GM21390 (cell line): ENCODE results near the gene CTIF.

Experiments
- ATAC-seq: cut with Tn5 transposase; IDR thresholded peaks from one replicate; pipeline ENCODE4 v1.9.1; 2021; ENCODE audit not compliant: unreplicated experiment

CTIF gene

DNA sequence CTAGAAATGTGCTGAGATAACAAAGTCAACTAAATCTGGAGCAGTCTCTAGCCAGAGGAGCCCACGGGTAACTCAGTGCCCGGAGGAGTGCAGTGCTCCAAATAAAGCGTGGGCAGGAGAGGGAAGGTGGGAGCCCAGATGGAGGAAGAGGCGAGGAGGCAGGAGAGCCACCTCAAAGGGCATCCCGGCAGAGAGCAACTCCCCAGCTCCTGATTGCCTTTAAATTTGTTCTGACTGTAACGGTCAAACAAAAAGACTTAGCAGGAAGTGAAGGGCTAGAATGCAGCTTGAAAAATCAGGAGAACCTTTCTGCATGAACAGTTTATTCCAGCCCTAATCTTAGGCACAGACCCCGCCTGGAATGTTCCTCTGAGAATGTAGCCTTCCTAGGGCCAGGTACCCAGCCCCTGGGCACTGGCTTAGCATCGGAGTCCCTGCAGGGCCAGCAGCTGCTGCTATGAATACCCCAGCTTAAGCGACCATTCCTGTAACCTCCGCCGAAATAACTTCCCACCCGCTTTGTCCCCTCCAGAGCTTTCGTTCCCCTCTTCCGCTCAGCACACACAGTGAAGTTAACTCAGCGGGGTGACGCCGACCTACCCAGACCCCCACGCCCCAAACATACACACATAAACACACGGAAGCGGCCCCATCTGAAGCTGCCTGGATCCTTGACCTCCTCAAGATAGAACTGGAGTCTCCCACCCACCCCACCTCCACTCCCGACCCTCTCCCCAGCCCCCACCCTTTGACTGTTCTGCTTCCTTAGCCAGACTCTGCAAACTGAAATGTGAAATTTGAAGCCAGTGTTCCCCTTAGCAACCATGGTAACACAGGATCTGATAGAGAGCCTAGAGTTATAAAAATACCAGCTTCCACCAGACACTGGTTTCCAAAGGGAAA is 288.7 kb downstream of the CTIF start:
- no peak for ATAC-seq

DNA sequence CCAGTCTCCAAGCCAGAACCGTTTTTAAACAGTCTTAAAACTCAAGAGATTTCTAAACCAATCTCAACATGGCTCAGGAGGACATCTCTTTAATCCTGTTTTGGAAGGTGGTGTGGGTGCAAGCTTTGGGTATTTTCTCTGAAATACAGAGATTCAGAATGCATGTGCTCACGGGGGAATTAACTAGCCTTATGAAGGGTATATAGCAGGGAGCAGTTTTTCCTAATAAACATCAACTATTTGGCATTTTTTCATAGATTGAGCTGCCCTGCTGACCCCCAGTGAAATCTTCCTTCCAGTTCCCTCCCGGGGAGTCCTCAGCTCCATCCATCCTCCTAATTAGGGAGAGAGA is 289.3 kb downstream of the CTIF start:
- no peak for ATAC-seq

DNA sequence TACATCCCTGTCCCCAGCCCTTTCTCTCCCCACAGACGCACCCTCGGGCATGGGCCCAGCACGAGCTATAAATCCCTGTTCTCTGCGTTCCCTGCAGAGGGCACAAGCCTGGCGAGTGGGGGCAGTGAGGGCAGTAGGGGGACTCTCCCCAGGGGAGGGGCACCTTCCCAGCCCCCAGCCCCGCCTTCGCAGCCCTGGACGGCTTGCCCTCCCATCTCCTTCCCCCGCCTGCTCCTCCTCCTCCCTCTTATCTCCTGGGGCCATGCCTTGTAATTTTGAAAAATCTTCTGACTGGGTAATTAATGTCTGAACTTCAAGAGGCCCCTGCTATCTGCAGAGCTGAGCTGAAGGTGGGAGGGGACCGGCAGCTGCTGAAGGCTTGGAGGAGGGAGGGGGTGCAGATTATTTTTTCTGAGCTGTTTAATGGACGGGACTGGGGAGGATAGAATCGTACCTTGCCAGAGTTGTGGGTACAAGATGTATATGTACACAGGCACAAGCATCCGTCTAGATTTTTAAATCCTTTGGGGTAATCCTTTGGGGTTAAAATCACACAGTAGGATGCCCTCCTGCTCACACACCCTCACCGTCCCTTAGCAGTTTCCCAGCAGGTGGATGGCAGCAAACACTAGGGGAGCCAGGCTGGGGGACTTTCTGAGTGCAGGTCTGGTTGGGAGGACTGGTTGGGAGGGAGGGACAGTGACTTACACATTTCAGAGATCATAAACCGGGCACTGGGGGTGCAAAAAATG is 290.0 kb downstream of the CTIF start:
- ATAC-seq: no peak

DNA sequence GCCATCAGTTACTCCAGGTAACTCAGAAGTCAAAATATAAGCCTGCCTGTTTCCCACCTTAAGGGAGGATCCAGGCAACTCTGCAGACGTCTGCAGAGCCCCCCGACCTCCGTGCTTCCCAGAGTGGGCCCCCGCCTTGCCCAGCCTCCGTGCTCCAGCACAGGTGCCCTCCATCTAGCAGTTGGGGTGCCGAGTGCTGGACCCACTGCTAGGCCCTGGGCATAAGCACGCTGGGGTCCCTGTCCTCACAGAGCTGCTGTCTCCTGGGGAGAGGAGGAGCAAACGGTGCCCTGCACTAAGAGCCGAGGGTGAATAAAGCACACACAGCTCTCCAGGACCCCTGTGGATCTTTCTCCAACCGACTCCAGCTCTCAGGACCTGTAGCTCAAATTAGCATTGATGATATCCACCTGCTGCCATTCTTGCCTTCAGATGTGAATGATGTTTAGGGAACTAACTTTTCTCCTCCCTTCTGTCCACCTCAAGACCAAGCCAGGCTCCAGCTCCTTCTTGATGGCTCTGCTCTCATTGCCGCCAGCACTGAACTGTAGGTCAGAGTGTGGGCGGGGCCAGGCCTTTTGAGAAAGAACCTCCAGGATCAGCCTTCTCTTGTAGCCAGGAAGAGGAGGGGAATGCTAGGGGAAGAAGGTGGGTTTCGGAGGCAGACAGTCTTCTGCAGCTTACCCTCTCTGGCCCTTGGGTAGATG is 290.8 kb downstream of the CTIF start:
- no peak for ATAC-seq

DNA sequence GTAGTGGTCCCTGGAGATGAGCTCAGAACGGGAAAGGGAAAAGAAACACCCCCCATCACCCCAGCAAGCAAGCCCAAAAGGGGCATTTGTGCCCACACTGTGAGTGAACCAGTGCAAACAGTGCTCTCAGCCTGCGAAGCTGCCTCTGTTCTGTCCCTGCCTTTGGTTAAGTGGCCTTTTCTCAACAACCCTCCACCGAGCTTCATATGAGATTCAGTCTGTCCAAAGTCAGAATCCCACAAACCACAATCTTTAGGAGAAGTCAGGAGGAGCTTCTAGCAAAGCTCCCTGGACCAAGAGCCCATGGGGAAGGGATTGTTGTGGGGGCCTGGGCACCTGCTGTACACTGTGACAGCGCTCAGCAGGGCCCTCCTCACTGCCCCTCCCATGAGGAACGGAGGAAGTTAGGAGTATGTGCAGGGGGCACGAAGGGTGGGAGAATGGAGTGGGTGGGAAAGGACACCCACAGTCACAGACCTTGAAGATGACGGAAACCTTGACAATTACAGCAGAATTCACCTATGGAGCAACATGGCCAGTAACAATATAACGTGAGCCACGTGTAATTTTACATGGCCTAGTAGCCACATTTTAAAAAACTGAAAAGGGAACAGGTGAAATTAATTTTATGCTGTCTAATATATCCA is 292.4 kb downstream of the CTIF start:
- ATAC-seq: no peak

DNA sequence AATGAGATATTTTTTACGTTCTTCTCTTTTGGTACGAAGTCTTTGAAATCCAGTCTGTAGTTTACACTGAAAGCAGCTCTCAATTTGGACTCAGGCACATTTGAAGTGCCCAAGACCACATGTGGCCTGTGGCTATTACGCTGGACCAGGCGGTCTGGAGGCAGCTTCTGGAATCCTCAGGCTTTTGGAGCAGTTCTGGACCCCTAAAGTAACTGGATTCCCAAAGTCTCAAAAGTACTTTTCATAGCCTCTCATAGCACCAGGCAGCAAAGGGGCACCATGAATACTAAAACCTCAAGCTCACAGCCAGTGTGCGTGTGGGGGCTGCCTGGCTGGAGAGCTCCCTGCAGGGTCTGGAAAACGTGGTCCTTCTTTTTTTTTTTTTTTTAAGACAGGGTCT is 293.0 kb downstream of the CTIF start:
- no peak for ATAC-seq

DNA sequence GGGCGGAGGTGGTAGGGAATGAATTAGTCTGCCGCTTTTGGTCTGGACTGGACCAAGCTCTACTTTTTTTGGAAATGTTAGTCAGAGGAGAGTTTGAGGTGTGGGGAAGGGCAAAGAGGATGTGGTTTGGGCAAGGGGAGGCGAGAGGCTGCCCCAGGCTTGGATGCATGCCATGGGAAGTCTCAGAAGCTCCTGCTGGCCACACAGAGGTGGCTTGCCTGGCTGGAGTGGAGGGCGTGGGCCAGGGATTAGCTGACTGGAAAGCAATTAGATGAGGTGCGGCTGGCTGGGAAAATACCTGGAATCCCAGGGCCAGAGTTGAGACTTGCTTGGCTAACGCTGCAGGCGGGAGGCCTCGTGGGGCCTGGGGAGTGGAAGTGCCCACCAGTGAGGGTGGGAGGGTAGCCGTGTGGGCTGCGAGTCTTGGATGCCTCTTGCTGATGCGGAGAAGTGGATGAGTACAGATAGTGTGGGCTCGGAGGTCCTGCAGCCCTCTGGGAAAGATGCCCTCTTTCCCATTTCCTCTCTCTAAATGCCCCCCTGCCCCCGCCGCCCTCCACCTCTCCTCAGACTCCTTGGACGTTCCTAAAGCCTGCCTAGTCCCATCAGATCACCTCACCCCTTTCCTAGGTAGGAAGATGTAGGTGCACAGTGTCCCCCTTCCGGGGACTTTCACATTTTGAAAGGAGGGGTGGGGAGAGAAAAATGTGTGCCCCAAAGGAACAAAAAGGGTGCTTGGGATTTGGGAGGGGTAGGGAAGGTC is 294.3 kb downstream of the CTIF start:
- no peak for ATAC-seq

DNA sequence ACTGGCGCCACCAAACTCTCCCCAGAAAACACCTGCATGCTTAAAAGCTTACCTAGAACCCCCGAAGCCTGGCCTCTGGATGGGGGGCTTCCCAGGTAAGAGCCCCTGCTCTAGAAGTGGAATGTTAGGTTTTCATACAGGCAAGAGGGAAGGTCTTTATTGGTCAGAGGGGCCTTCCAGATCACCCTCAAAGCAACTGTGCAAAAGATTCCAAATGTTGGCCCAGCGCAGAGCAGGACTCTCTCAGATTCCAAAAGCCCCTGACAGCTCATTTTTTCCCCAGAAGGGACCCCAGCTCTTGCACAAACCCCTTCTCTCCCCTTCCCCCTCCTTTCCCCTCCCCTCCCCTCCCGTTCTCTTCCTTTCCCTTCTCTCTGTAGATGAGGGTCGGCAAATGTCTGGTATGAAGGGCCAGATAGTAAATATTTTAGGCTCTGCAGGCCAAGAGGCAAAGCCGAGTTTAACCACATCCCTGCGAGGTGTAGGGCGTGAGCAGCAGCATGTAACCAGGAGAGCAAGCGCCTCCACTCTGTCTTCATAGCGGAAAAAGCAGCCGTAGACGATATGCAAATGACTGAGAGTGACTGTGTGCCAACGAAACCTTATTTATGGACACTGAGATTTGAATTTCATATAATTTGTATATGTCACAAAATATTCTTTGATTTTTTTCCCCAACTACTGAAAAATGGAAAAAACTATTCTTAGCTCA is 295.0 kb downstream of the CTIF start:
- ATAC-seq: peak; percentile 78

DNA sequence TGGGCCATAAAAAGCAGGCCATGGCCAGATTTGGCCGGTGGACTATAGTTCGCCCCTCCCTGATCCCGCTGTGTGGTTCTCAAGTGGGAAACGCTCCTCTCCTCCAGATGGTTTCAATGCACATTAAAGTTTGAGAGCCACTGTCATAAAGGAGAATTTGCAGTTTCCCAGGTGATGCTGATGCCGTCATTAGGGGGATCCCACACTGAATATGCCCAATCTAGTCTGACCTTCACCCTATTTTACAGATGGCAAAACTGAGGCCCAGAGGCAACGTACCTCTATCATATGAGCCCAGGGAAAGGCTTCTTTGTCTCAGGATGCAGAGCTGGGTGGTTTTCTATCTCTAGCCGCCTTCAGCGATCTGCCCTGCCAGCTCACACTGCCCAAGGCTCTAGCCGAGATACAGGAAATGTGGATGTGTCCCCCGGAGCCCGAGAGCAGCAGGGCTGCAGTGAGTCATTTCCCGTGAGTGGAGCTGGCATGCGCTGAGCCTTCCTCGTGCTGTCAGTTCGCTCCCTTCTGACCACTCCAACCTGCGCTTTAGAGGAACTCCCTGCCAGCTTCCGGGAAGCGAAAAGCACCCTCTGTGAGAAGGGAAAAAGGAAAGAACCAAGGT is 295.7 kb downstream of the CTIF start:
- peak; percentile 65 for ATAC-seq

DNA sequence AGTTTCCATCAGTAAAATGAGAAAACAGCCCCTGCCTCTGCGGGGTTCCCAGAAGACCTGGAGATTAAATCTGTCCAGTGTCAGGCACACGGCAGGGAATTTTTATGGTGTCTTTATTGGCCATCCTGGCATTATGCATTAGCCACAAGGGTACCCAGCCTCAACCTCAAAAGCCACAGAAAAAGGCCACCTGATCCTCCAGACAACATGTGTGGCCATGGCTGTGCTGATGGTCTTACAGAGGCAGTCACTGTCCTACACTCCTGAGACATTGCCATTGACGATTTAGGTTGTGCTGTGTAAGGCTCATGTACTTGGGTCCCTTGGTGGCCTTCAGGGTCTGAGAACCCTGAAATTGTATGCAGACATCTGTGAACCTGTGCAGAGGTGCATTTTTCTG is 296.3 kb downstream of the CTIF start:
- no peak for ATAC-seq

DNA sequence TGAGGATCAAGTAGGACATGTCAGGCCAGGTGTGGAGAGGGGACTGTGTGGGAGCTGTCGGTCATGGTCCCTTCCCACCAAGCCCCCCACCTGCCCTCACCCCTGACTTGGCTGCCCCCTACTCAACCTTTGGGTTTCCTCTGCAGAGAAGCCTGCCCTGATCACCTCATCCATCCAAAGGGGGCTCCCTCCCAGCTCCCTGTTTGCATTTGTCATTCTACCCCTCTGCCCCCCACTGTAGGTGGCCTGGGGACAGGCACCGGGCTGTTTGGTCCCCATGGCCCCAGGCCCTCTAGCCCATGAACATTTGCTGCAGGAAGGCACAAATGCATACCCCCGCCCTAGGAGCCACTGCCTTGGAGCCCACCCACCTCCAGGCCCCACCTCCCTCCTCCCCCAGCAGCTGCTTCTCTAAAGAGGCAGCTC is 296.9 kb downstream of the CTIF start:
- ATAC-seq: no peak

DNA sequence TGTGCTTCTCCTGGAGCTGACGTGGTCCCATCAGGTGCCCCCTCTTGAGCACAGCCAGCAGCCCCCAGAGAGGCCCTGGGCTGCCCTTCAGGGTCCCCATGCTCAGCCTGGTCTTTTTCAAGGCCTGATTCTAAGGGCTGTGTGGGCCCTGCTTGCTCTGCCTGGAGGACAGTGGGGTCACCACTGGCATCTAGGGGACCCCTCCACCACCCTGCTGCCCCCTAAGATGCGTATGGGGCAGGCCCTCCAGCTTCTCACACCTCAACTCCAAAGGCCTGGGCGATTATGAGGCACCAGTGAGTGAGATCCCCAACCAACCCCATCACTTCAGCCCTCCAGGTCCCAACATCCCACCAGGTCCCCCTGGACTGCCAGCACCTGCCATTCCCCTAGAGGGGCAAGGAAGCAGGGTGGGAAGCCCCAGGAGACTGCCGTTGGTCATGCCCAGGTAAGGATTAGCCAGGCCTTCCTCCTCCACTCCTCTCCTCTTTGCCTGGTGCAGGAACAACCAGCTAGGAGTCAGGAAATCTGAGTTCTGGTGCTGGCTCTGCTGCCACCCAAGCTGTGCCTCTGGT is 297.5 kb downstream of the CTIF start:
- ATAC-seq: no peak

DNA sequence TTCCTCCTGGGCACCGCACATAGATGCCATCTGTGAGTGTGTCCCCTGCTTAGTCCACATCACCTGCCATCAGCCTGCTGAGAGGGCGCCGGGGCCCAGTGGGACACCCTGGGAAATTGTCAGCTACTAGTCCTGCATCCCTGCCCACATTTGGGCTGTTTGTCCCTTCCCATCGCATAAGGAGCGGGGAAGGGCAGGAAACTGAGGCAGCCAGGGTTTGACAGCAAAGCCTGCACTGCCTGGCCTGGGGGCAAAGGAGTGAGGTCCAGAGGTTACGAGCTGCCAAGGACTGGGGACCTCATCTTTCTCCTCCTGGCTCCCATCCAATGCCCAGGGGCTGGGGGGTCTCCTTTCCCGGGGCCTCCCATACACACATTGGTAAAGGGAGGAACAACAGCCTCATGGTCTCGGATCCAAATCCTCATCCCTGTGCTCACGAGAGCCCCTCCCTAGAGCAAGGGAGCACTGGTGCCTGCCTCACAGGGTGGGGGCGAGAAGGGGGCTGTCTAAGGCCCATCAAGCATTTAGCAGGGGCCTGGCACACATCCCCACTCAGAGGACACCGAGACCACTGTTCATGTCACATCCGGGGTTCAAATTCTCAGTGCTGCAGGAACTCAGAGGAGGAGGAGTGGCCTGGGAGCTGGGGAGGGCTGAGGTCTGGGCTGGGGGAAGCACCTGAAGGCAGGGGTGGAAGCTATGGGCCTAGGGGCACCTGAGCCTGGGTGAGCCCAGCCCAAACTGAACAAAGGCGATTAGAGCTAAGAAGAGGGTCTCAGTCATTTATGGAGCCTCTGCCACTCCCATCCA is 298.2 kb downstream of the CTIF start:
- ATAC-seq: no peak

DNA sequence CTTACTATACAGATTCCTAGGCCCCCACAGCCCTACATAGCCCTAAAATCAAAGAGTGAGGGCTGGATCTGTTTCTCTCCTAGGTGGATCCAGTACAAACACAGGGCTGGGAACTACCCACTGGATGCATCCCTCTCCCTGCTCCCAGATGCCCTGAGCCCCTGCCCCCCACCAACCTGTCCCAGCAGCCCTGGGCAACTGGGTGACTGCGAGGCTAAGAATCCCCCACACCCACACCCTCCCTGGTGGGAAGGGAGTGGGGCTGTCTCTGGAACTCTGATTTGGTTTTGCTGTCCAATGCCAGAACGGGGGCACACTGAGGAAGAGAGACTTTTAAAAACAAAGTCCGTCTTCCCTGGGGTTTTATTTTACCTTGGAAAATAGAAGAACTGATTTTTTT is 298.8 kb downstream of the CTIF start:
- ATAC-seq: no peak

DNA sequence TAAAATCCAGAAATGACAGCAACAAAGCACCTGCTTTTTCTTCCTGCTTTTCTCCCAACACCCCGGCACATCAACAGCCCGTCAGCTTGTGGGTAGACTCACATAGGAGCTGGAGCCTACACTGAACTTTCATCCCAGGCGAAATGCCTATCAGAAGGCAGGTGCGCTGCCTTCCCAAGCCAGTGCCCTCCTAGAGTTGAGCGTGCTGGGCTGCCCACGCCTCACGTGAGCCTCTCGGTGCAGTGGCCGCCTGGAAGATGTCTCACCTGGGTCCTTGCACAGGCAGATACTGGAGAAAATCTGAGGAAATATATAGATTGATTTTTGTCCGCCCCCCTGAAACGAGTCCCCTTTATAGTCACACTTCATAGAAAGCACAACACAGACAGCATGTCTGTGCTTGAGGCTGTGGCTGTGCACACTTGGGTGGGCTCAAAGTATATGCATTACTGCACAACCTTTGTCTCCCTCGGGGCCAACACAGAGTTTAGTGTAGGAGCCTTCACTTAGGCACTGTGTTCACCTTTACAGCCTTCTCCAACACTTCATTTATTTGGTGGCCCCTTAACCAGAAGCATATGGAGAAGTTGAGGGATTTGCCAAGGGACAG is 299.4 kb downstream of the CTIF start:
- no peak for ATAC-seq

DNA sequence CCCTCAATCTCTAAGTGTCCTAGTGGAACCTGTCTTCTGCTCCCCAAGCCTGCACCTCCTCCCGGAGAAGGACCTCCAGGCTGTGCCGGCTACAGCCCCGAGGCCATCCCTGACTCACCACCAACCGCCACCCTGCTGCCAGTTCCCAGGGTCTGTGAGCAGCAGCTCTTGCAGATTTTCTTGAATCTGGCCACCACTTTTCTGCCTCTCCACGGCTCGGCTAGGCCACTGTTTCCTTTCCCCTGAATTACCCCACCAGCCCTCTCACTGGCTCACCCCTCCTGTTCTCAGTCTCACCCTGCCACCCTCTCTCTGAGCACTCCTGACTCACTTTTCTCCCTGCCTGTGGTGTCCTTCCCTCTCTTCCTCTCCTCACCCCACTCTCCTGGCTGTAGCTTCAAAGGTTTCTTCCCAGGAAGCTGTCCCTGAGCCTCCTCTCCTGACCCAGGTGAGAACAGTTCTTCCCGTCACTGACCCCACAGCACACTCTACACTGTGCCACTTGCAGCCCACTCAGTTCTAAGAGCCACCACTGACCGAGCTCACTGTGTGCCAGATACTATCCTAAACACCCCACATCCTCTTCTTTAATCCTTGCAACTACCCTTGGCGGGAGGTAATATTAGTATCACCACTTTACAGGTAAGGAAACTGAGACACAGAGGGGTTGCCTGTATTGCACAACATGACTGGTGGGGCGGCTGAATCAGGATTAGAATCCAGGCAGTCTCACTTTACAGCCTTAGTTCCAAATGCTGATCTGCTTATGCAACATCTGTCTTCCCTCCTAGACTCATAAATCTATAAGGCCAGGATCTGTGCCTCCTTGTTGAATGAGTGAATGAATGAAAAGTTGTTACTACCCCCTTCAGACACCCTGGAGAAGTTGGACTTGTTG is 300.3 kb downstream of the CTIF start:
- ATAC-seq: no peak
